ENCODE results near the gene HAGH.

- TF ChIP-seq CTCF (IDR thresholded peaks at IDR 0.05) (no peak), POLR2A (IDR thresholded peaks at IDR 0.05) (no peak)
These were observed 35.1 kb upstream of the HAGH start for GRCh38 chr16:1861730-1862129.
